ENCODE data around the gene TTC24. TPM values are rescaled to one million over a fixed set of nuclear protein-coding genes. Genes with fewer than 3 reads are reported as not detected.

TTC24 gene
- total RNA-seq = under 1 TPM in 1 of 2 experiments, not detected in 1; 0.38 TPM

DNA sequence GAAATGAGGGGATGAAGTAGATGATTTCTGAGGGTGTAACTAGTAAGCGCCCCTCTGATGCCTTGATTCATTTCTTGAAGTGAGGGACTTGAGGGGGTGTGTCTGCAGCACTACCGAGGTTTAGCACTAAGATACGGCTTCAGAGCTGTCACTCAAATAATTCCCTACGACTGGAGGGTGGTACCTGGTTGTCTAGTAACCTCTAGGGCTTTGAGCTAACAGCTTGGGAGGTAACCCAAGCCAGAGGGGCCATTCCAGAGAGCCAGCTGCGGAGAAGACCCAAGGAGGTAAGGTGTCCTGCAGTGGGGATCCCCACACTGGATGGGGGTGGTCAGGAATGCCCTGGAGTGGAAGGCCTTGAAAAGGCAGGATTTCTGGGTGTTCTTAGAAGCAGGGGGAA is at the start of gene TTC24:
Gene TTC24, plus strand, starts transcription at position 252 of the 400 bp plus-strand sequence. CDS start 1,642 bp downstream, outside the sequence.
- no peaks in the 10 kb centered on the region for H3K36me3 Mint-ChIP-seq (ENCODE audit: low read depth)
- no peak for DNase-seq
- H3K4me3 Mint-ChIP-seq = no peak within 1 kb of the TSS
- no peak within 1 kb of the TSS for H3K27ac Mint-ChIP-seq
- H3K9me3 Mint-ChIP-seq = no peaks in the 10 kb centered on the region
- ChIA-PET POLR2A (no interaction called here), CTCF (interaction anchor here (1.2 to 2.0 kb wide), 2 partner anchors 26 to 99 kb away, joined by 4 read pairs; no protein-coding TSS in a partner anchor)
- H3K4me1 Mint-ChIP-seq = peaks cover 2% of the 10 kb centered on the region
- H3K27me3 Mint-ChIP-seq = peaks cover 10% of the 10 kb centered on the region

DNA sequence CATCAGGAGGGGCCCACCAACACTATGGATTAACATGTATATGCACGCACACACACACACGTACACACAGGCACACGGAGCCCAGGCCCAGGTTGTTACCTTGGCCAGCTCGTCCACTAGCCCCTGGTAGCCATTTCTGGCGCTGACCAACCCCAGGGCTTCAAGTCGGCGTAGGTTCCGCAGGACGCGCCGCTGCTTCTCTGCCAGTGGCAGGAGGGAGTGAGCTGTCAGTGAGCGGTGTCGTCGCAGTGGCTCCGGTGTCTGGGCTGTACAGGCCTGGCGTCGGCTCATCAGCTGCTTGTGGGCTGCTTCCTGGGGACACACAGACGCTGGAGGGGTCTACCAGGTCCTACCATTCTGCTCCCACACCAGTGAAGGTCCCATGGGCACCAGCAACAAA is 49.5 kb upstream of the TTC24 start:
- ChIA-PET POLR2A (no interaction called here), CTCF (no interaction called here)
- Mint-ChIP-seq H3K27ac (no peak overlapping the region), H3K9me3 (no peaks in the 10 kb centered on the region), H3K4me1 (peaks cover 23% of the 10 kb centered on the region), H3K4me3 (no peak overlapping the region), H3K27me3 (no peaks in the 10 kb centered on the region), H3K36me3 (ENCODE audit: low read depth) (peaks cover 32% of the 10 kb centered on the region)
- DNase-seq = no peak

- no peak overlapping the region for H3K27ac Mint-ChIP-seq
- DNase-seq = no peak
- H3K4me1 Mint-ChIP-seq = peaks cover 11% of the 10 kb centered on the region
- no peaks in the 10 kb centered on the region for H3K27me3 Mint-ChIP-seq
- H3K9me3 Mint-ChIP-seq = no peaks in the 10 kb centered on the region
- no peak overlapping the region for H3K4me3 Mint-ChIP-seq
- ChIA-PET CTCF (interaction anchor here (0.6 to 0.9 kb wide), 6 partner anchors 73 to 147 kb away, joined by 3 to 4 read pairs (median 3); no protein-coding TSS in a partner anchor), POLR2A (interaction anchor here (1.6 kb wide), 1 partner anchor 31 kb away, joined by 5 read pairs; the partner anchor contains the start of gene MEF2D)
- H3K36me3 Mint-ChIP-seq (ENCODE audit: low read depth) = peaks cover 30% of the 10 kb centered on the region
Measured at GRCh38 chr1:156532374-156532773, 47.1 kb upstream of the TTC24 start.

- Mint-ChIP-seq H3K4me1 (peaks cover 4% of the 10 kb centered on the region), H3K9me3 (no peaks in the 10 kb centered on the region), H3K27ac (no peak overlapping the region), H3K36me3 (ENCODE audit: low read depth) (peaks cover 27% of the 10 kb centered on the region), H3K27me3 (no peaks in the 10 kb centered on the region), H3K4me3 (no peak overlapping the region)
- ChIA-PET POLR2A (no interaction called here), CTCF (interaction anchor here (1.2 kb wide), 1 partner anchor 53 kb away, joined by 4 read pairs; no protein-coding TSS in a partner anchor)
- DNase-seq = no peak
Measured at GRCh38 chr1:156533568-156534220, 45.8 kb upstream of the TTC24 start.

DNA sequence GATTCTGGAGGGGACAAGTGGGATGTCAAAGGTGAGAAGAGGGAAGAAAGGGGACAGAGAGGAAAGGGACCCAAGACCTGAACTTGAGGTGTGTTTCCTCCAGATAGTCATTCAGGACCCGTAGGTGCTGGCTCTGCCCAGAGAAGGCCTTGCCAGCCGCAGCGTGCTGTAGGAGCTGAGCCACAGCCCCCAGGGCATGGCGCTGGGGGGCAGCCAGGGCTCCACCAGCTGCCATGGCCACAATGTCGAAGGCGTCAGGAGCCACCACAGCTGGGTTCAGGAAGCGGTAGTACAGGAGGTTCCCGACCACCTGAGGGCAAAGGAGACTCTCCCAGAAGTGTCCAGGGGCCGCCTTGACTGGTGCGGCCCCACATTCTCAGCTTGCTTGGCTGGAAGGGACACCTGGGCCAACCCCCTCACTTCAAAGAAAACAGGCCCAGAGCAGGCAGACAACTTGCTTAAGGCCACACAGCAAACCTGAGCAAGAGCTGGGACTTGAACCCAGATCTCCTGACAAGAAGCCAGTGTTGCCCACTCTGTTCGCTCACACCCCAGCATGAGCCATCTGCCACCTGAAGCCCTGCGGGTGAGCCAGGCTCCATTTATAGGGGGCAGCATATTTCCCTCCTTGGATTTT is 45.0 kb upstream of the TTC24 start:
- Mint-ChIP-seq H3K36me3 (ENCODE audit: low read depth) (peaks cover 34% of the 10 kb centered on the region), H3K4me1 (peaks cover 6% of the 10 kb centered on the region), H3K27me3 (no peaks in the 10 kb centered on the region), H3K27ac (no peak overlapping the region), H3K4me3 (no peak overlapping the region), H3K9me3 (no peaks in the 10 kb centered on the region)
- POLR2A ChIA-PET = no interaction called here
- CTCF ChIA-PET = no interaction called here
- no peak for DNase-seq

DNA sequence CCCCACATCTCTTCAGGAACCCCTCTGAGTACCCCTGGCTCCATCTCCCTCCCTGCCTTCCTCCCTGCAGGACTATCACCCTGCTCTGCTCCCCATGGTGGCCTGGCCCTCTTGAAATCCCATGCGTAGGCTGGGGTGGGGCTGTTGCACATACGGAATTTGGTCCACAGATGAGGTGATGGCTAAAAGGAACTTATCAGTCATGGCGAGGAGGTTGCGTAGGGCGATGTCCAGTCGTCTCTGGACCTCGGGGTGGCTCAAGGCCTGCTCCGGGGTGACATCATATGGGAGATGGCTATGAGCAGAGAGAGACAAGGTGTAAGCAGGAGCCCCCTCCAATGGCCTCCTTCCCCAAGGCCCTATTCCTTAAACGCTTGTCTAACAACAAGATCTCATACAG is 42.5 kb upstream of the TTC24 start:
- Mint-ChIP-seq H3K4me3 (no peak overlapping the region), H3K27ac (no peak overlapping the region), H3K27me3 (no peaks in the 10 kb centered on the region), H3K9me3 (no peaks in the 10 kb centered on the region), H3K36me3 (ENCODE audit: low read depth) (peaks cover 40% of the 10 kb centered on the region), H3K4me1 (peaks cover 6% of the 10 kb centered on the region)
- ChIA-PET POLR2A (interaction anchor here (1.3 kb wide), 1 partner anchor 9 kb away, joined by 5 read pairs; no protein-coding TSS in a partner anchor), CTCF (no interaction called here)
- DNase-seq = no peak

DNA sequence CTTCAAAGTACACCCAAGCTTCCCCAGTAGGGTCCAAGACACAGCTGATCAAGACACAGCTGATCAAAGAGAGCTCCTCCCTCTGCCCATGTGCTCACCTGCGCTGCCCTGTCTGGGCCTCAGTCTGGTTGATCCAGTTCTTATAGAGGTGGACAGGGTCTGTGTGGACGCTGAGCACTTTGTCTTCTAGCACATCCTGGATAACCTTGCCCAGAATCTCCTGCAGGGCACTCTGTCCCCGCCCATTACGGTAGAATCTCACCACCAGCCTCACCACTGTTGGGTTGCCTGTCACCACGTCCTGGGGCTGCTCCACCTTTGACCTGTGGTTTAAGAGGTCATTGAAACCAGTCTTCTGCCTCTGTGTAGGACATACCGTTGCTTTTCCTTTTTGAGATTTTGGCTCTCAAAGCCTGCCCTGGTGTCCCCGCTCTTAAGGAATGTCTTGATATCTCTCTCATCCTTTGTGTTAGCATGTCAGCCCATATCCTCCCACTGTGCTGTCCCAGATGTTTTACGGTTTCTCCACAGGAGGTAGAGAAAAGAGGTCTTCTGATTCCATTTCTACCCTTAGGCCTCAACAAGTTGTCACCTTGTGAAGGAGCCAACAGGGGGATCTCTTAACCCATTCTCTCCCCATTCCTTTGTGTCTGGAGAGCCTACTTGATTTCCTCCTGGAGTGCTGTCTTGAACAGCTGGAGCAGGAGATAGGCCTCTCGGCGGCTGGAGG is 40.6 kb upstream of the TTC24 start:
- ChIA-PET POLR2A (no interaction called here), CTCF (no interaction called here)
- H3K4me3 Mint-ChIP-seq = no peak overlapping the region
- H3K4me1 Mint-ChIP-seq = peaks cover 6% of the 10 kb centered on the region
- H3K27ac Mint-ChIP-seq = no peak overlapping the region
- peaks cover 33% of the 10 kb centered on the region for H3K36me3 Mint-ChIP-seq (ENCODE audit: low read depth)
- H3K9me3 Mint-ChIP-seq = no peaks in the 10 kb centered on the region
- no peaks in the 10 kb centered on the region for H3K27me3 Mint-ChIP-seq
- no peak for DNase-seq

DNA sequence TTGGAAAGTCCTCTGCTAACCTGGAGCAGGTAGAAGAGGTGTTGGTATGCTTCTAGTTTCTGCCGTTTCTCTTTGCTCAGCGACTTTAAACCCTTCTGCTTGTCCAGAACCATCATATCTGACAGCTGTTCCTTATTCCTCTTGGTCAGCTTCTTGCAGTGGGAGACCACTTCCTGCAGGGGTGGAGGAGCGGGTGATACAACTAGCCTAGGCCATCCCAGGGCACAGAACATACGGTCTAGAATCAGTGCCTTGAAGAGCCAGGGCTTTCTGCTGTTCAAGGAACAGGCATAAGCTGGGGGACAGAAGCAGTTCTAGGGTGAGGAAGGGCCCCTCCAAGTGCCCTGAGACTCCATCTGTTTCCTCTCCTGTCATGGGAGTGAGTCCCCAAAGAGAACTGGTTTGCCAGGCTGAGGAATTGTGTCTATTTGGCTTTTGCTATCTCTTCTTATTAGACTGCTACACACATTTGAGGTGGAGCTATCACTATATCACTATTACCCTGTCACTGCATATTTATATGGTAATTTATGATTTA is 39.6 kb upstream of the TTC24 start:
- H3K27ac Mint-ChIP-seq = no peak overlapping the region
- H3K4me1 Mint-ChIP-seq = peaks cover 6% of the 10 kb centered on the region
- no peaks in the 10 kb centered on the region for H3K27me3 Mint-ChIP-seq
- DNase-seq = no peak
- H3K36me3 Mint-ChIP-seq (ENCODE audit: low read depth) = peaks cover 30% of the 10 kb centered on the region
- no peaks in the 10 kb centered on the region for H3K9me3 Mint-ChIP-seq
- H3K4me3 Mint-ChIP-seq = no peak overlapping the region
- ChIA-PET CTCF (interaction anchor here (1.4 kb wide), 1 partner anchor 59 kb away, joined by 3 read pairs; no protein-coding TSS in a partner anchor), POLR2A (no interaction called here)

DNA sequence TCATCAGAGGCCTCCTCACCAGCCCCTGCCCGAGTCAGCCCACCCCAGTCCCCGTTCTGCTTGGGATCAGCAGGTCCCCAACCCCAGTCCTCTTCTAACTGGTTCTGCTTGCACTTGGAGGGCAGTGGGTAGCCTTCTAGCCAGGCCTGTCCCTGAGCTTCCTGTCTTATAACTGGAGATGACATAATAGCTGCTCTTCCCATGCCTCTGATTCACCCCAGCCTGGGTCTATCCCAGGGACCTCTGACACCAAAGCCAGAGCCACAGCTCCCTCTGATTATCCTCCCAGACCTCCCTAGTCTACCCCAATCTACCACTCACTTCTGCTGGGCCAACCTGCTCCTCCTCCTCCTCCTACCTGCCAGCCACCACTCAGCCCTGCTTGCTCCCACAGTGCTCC is 38.6 kb upstream of the TTC24 start:
- no peak overlapping the region for H3K4me3 Mint-ChIP-seq
- no peaks in the 10 kb centered on the region for H3K9me3 Mint-ChIP-seq
- peaks cover 6% of the 10 kb centered on the region for H3K4me1 Mint-ChIP-seq
- H3K27me3 Mint-ChIP-seq = no peaks in the 10 kb centered on the region
- no peak for DNase-seq
- H3K36me3 Mint-ChIP-seq (ENCODE audit: low read depth) = peaks cover 23% of the 10 kb centered on the region
- POLR2A ChIA-PET = interaction anchor here (0.8 kb wide), 1 partner anchor 36 kb away, joined by 3 read pairs; no protein-coding TSS in a partner anchor
- CTCF ChIA-PET = interaction anchor here (1.3 kb wide), 1 partner anchor 68 kb away, joined by 3 read pairs; no protein-coding TSS in a partner anchor
- no peak overlapping the region for H3K27ac Mint-ChIP-seq

GRCh38 chr1:156543066-156543465 is 36.5 kb upstream of the TTC24 start:
- no peak overlapping the region for H3K27ac Mint-ChIP-seq
- H3K27me3 Mint-ChIP-seq = no peaks in the 10 kb centered on the region
- no peak overlapping the region for H3K4me3 Mint-ChIP-seq
- H3K9me3 Mint-ChIP-seq = no peaks in the 10 kb centered on the region
- DNase-seq = no peak
- POLR2A ChIA-PET = interaction anchor here (0.6 kb wide), 1 partner anchor 54 kb away, joined by 4 read pairs; no protein-coding TSS in a partner anchor
- peaks cover 6% of the 10 kb centered on the region for H3K4me1 Mint-ChIP-seq
- CTCF ChIA-PET = interaction anchor here (0.6 to 0.8 kb wide), 2 partner anchors 16 to 18 kb away, joined by 3 read pairs; no protein-coding TSS in a partner anchor
- H3K36me3 Mint-ChIP-seq (ENCODE audit: low read depth) = peaks cover 29% of the 10 kb centered on the region

DNA sequence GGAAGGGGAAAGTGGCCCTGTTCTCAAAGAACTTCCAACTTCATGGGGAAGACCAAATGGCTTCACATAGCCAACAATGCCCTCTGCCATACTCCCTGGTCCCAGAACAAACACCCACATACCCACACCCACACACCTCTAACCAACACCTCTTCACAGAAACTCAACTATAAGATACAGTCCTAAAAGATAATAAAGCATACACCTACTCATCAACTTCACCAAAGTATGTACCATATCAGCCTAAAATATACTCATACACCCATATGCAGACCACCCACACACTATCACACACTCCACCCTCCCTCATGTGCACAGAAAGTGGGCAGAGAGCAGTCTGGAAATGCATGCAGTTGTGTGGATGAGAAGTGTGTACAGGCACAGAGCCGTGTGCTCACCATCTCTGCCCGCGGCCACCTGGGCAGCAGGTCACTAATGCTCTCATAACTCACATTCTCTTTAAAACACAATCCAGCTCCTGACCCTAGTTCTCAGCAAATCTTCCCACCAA is 34.9 kb upstream of the TTC24 start:
- ChIA-PET CTCF (interaction anchor here (1.3 kb wide), 1 partner anchor 64 kb away, joined by 4 read pairs; no protein-coding TSS in a partner anchor), POLR2A (no interaction called here)
- Mint-ChIP-seq H3K36me3 (ENCODE audit: low read depth) (peaks cover 19% of the 10 kb centered on the region), H3K27me3 (no peaks in the 10 kb centered on the region), H3K27ac (no peak overlapping the region), H3K4me1 (no peaks in the 10 kb centered on the region), H3K9me3 (no peaks in the 10 kb centered on the region), H3K4me3 (no peak overlapping the region)
- DNase-seq = no peak

GRCh38 chr1:156546267-156546666 is 33.3 kb upstream of the TTC24 start:
- DNase-seq = no peak
- H3K4me3 Mint-ChIP-seq = no peak overlapping the region
- H3K27ac Mint-ChIP-seq = no peak overlapping the region
- peaks cover 19% of the 10 kb centered on the region for H3K36me3 Mint-ChIP-seq (ENCODE audit: low read depth)
- H3K27me3 Mint-ChIP-seq = no peaks in the 10 kb centered on the region
- no peaks in the 10 kb centered on the region for H3K9me3 Mint-ChIP-seq
- ChIA-PET POLR2A (no interaction called here), CTCF (no interaction called here)
- H3K4me1 Mint-ChIP-seq = no peaks in the 10 kb centered on the region
